Measurements from ENCODE around the gene PELI3.

DNA sequence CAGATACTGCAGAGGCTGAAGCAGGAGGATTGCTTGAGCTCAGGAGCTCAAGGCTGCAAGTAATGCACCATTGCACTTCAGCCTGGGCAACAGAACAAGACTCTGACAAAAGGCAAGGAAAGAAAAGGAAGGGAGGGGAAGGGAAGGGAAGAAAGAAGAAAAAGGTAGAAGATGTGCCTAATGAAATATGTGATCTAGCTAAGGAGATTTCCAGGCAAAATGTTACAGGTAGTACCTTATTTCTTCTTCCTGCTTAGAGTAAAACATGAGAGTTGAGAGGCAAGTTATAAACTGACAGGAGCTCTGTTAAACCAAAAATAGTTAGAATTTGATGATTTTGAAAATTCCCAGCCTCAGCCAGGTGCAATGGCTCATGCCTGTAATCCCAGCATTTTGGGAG is 4.7 kb upstream of the PELI3 start:
- TF ChIP-seq, protein P1, sequence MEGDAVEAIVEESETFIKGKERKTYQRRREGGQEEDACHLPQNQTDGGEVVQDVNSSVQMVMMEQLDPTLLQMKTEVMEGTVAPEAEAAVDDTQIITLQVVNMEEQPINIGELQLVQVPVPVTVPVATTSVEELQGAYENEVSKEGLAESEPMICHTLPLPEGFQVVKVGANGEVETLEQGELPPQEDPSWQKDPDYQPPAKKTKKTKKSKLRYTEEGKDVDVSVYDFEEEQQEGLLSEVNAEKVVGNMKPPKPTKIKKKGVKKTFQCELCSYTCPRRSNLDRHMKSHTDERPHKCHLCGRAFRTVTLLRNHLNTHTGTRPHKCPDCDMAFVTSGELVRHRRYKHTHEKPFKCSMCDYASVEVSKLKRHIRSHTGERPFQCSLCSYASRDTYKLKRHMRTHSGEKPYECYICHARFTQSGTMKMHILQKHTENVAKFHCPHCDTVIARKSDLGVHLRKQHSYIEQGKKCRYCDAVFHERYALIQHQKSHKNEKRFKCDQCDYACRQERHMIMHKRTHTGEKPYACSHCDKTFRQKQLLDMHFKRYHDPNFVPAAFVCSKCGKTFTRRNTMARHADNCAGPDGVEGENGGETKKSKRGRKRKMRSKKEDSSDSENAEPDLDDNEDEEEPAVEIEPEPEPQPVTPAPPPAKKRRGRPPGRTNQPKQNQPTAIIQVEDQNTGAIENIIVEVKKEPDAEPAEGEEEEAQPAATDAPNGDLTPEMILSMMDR (IDR thresholded peaks at IDR 0.05; ENCODE audit: low read depth, low read length) = no peak
- TF ChIP-seq POLR2A (IDR thresholded peaks at IDR 0.05; ENCODE audit: extremely low read depth, insufficient read length) (no peak), MYC (IDR thresholded peaks at IDR 0.05; ENCODE audit: low read depth, low read length) (no peak)
- TF ChIP-seq, protein P2, sequence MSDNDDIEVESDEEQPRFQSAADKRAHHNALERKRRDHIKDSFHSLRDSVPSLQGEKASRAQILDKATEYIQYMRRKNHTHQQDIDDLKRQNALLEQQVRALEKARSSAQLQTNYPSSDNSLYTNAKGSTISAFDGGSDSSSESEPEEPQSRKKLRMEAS (IDR thresholded peaks at IDR 0.05; ENCODE audit: low read depth, low read length) = no peak

Data from NB4 (cell line).